GM23338 (cell line): ENCODE data around the gene SGSM1.

Experiments used
- CTCF ChIP-seq, 2 experiments: fragments of 200-600 bp in 1 of 2; sonication (generic) in 1 of 2; conservative IDR thresholded peaks; 2 replicates each; pipeline versions ENCODE4 v1.5.1 to v1.6.1; 2016 to 2017; ENCODE audit warnings: antibody characterized with exemption in 2 of 2, low read depth in 2 of 2, mild to moderate bottlenecking in 2 of 2, moderate library complexity in 1 of 2
- EZH2 ChIP-seq: fragments of 200-600 bp; sonication (generic); IDR thresholded peaks from one replicate; pipeline ENCODE4 v1.8.0; 2017; ENCODE audit warnings: antibody characterized with exemption, mild to moderate bottlenecking, low read depth; ENCODE audit not compliant: unreplicated experiment
- TF ChIP-seq, protein P1 (sequence below): IDR thresholded peaks from one replicate; pipeline ENCODE4 v1.6.1; 2018; ENCODE audit warnings: antibody characterized with exemption; ENCODE audit not compliant: unreplicated experiment

DNA sequence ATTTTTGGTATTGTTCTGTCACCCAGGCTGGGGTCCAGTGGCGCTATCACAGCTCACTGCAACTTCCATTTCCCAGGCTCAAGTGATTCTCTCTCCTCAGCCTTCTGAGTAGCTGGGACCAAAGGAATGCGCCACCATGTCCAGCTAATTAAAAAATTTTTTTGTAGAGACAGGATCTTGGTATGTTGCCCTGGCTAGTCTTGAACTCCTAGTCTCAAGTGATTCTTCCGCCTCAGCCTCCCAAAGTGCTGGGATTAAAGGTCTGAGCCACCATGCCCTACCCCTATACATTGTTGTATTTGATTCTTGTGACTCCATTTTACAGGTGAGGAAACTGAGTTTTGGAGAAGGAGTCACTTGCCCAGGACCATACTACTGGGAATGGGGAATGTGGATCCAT is 158.4 kb downstream of the SGSM1 start:
- TF ChIP-seq EZH2 (no peak), CTCF (conservative IDR thresholded peaks at IDR 0.05; ENCODE audit: low read depth in 2 of 2) (no peak)
- TF ChIP-seq, protein P1, sequence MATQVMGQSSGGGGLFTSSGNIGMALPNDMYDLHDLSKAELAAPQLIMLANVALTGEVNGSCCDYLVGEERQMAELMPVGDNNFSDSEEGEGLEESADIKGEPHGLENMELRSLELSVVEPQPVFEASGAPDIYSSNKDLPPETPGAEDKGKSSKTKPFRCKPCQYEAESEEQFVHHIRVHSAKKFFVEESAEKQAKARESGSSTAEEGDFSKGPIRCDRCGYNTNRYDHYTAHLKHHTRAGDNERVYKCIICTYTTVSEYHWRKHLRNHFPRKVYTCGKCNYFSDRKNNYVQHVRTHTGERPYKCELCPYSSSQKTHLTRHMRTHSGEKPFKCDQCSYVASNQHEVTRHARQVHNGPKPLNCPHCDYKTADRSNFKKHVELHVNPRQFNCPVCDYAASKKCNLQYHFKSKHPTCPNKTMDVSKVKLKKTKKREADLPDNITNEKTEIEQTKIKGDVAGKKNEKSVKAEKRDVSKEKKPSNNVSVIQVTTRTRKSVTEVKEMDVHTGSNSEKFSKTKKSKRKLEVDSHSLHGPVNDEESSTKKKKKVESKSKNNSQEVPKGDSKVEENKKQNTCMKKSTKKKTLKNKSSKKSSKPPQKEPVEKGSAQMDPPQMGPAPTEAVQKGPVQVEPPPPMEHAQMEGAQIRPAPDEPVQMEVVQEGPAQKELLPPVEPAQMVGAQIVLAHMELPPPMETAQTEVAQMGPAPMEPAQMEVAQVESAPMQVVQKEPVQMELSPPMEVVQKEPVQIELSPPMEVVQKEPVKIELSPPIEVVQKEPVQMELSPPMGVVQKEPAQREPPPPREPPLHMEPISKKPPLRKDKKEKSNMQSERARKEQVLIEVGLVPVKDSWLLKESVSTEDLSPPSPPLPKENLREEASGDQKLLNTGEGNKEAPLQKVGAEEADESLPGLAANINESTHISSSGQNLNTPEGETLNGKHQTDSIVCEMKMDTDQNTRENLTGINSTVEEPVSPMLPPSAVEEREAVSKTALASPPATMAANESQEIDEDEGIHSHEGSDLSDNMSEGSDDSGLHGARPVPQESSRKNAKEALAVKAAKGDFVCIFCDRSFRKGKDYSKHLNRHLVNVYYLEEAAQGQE, result no peak
